ENCODE results near the gene ROBO1. TPM values are rescaled to one million over a fixed set of nuclear protein-coding genes. Genes with fewer than 3 reads are reported as not detected.

Gene ROBO1
- total RNA-seq, 1 donor from 2014 or later = 27.1 TPM

DNA sequence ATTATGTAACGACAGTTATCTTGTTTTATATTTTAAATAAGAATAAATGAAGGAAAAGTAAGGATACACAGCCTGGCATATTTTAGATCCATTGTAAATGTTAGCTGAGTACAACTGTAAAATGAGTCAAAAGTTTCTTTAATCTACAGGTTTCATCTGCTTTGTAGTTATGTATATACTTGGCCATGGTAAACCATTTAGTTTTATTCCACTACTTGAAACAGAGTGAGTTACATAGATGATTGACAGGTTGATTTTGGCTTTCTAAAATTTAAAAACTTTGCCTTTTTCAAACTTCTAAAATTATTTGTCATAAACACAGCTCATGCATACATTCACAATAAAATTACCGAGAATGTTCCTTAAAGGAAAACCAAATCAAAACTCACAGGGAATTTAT is 371.2 kb downstream of the ROBO1 start:
- TF ChIP-seq, protein P1, sequence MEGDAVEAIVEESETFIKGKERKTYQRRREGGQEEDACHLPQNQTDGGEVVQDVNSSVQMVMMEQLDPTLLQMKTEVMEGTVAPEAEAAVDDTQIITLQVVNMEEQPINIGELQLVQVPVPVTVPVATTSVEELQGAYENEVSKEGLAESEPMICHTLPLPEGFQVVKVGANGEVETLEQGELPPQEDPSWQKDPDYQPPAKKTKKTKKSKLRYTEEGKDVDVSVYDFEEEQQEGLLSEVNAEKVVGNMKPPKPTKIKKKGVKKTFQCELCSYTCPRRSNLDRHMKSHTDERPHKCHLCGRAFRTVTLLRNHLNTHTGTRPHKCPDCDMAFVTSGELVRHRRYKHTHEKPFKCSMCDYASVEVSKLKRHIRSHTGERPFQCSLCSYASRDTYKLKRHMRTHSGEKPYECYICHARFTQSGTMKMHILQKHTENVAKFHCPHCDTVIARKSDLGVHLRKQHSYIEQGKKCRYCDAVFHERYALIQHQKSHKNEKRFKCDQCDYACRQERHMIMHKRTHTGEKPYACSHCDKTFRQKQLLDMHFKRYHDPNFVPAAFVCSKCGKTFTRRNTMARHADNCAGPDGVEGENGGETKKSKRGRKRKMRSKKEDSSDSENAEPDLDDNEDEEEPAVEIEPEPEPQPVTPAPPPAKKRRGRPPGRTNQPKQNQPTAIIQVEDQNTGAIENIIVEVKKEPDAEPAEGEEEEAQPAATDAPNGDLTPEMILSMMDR (IDR thresholded peaks at IDR 0.05) = no peak
- Histone ChIP-seq H3K27ac (no peak overlapping the region), H3K4me1 (no peaks in the 10 kb centered on the region), H3K9me3 (no peaks in the 10 kb centered on the region), H3K27me3 (no peaks in the 10 kb centered on the region), H3K36me3 (no peaks in the 10 kb centered on the region), H3K4me3 (no peak overlapping the region)
- intact Hi-C loops (cut with DNase I) = no loop called here
- DNase-seq (no peak), ATAC-seq (no peak)

DNA sequence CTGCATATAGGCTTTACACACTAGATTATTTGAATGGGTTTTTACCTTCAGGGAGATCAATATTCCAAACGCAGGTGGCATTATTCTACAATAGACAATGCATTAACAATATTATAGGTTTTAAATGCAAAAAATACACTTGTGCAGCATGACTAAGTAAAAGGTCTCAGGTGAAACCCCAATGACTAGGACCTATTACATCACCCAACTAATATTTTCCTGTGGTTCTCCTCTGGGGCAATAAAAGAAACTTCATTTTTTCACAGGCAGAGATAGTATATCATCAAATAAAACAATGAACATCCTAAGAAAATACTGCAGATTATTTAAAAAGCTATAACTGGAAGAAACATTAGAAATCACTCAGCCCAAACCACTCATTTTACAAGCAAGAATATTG is 375.3 kb downstream of the ROBO1 start:
- H3K36me3 ChIP-seq = no peaks in the 10 kb centered on the region
- no peaks in the 10 kb centered on the region for H3K9me3 ChIP-seq
- ATAC-seq (no peak), DNase-seq (no peak)
- intact Hi-C loops (cut with DNase I) = no loop called here
- TF ChIP-seq, protein P1 (IDR thresholded peaks at IDR 0.05) = no peak
- H3K27ac ChIP-seq = no peak overlapping the region
- no peaks in the 10 kb centered on the region for H3K4me1 ChIP-seq
- H3K4me3 ChIP-seq = no peak overlapping the region
- H3K27me3 ChIP-seq = no peaks in the 10 kb centered on the region

DNA sequence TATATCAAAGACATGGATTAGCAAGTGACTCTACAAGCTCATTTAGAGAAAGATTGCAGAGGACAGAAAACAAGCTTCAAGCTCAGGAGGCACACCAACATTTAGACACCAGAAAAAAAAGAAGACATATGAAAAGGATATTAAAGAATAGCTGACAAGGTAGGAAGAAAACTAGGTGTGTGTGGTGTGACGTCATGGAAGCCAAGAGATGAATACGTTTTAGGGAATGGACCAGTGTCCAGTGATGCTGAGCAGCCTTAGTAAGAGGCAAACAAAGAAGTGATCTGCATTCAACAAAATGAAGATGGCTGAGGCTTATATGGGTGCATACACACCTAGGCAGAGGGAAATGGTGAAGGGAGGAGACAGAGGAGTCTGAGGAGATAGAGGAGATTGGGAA is 377.4 kb downstream of the ROBO1 start:
- Histone ChIP-seq H3K4me1 (no peaks in the 10 kb centered on the region), H3K4me3 (no peak overlapping the region), H3K27me3 (no peaks in the 10 kb centered on the region), H3K9me3 (no peaks in the 10 kb centered on the region), H3K27ac (no peak overlapping the region), H3K36me3 (no peaks in the 10 kb centered on the region)
- intact Hi-C loops (cut with DNase I) = no loop called here
- DNase-seq (no peak), ATAC-seq (no peak)
- TF ChIP-seq, protein P1 (IDR thresholded peaks at IDR 0.05) = no peak

DNA sequence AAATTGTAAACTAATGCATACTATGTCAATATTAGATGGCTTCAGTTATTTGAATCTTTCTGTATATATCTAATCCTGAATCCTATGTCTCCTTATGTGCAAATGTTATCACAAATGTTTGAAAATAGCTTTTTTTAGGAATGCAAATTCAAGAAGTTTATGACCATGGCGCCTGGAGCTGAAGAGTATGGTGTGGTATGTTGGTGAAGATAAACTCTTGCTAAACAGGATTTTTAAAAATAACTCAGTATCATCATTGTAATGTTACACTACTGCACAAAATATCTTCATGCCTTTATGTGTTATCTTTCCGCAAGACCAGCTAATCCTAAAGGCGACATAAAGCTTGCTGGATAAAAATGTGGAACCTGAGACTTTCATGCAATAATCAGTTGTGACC is 382.6 kb downstream of the ROBO1 start:
- TF ChIP-seq, protein P1 (IDR thresholded peaks at IDR 0.05) = no peak
- Histone ChIP-seq H3K27me3 (no peaks in the 10 kb centered on the region), H3K27ac (no peak overlapping the region), H3K4me3 (no peak overlapping the region), H3K9me3 (no peaks in the 10 kb centered on the region), H3K36me3 (no peaks in the 10 kb centered on the region), H3K4me1 (no peaks in the 10 kb centered on the region)
- no peak for DNase-seq
- intact Hi-C loops (cut with DNase I) = no loop called here
- ATAC-seq = no peak

DNA sequence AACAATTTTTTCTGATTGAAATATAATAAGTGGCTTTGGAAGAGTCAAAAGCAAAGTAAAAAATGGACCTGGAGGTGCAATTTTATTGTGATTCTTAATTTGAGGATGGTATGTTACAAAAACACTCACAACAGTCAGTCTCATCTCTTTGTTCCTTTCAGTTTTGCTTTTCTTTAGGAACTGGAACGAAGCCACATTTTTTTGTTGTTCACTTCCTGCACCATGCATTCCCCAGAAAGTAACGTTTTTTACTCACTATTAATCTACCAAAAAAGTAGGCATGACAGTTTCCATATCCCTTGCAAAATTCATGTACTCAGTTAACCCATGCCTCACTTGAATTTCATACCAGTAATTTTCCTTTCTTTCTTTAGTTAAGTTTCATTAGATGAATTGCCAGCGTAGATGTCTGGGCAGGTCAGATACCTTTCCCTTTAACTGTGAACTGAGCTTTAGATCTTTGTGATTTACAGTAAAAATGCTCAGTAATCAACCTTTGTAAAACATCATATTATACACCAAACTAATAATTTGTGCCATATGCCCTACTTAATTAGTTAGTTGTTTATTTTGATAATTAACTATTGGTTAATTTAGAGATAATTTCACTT is 384.3 kb downstream of the ROBO1 start:
- intact Hi-C loops (cut with DNase I) = no loop called here

More for the DNA sequence above, 384.3 kb downstream of the ROBO1 start:
- no peaks in the 10 kb centered on the region for H3K4me1 ChIP-seq
- no peaks in the 10 kb centered on the region for H3K27me3 ChIP-seq
- ATAC-seq = no peak
- no peaks in the 10 kb centered on the region for H3K9me3 ChIP-seq
- TF ChIP-seq, protein P1 (IDR thresholded peaks at IDR 0.05) = no peak
- H3K36me3 ChIP-seq = no peaks in the 10 kb centered on the region
- DNase-seq = no peak
- peak overlapping the region; percentile 0 for H3K4me3 ChIP-seq
- no peak overlapping the region for H3K27ac ChIP-seq

All from upper lobe of right lung (tissue), 1 donor.